ENCODE measurements around the gene GLI3. TPM values are rescaled to one million over a fixed set of nuclear protein-coding genes. Genes with fewer than 3 reads are reported as not detected.

GLI3 gene
- total RNA-seq, 1 experiment from 2014 or later = 45.0 TPM

DNA sequence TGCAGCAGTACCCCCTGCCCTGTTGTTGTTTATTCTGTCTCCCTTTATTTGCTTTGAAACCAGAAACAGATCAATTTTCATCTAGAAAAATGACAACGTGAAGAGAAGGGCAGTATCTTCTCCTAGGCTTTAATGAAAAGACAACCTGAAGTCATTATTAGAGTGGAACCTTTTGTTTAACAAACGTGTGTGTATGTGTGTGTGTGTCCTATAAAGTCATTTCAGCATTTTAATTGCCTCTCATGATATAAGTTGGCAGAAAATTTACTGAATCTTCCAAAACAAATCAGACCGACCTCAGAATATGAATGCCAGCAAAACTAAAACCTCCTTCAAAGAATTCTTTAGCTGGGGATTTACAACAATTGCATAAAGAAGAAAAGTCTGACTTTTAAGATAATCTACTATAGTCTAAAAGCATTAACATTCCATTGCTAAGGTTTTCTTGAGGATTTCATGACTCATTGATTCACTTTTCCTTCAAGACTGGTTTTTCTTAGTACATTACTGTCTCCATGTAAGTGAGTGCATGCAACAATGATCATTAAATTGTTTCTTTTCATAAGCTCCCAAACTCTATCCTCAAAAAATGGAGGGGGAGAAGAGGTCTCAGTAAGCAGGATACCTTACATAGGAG lies 3.2 kb downstream of the GLI3 start:
- peaks cover 0 to 1% (median 0%) of the 10 kb centered on the region in 3 experiments; a peak in 1 of 7 replicates for H3K36me3 Mint-ChIP-seq (ENCODE audit: insufficient read depth in 1 of 3, low read depth in 3 of 3)
- H3K4ac ChIP-seq (ENCODE audit: low read depth, low read length) = no peak overlapping the region
- TF ChIP-seq, protein P1, sequence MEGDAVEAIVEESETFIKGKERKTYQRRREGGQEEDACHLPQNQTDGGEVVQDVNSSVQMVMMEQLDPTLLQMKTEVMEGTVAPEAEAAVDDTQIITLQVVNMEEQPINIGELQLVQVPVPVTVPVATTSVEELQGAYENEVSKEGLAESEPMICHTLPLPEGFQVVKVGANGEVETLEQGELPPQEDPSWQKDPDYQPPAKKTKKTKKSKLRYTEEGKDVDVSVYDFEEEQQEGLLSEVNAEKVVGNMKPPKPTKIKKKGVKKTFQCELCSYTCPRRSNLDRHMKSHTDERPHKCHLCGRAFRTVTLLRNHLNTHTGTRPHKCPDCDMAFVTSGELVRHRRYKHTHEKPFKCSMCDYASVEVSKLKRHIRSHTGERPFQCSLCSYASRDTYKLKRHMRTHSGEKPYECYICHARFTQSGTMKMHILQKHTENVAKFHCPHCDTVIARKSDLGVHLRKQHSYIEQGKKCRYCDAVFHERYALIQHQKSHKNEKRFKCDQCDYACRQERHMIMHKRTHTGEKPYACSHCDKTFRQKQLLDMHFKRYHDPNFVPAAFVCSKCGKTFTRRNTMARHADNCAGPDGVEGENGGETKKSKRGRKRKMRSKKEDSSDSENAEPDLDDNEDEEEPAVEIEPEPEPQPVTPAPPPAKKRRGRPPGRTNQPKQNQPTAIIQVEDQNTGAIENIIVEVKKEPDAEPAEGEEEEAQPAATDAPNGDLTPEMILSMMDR (conservative IDR thresholded peaks at IDR 0.05) = no peak
- H3K4me1 Mint-ChIP-seq = peaks cover 77 to 81% of the 10 kb centered on the region in 2 experiments
- H2BK15ac ChIP-seq (ENCODE audit: low read depth, low read length) = no peak overlapping the region
- no peak overlapping the region for H4K91ac ChIP-seq (ENCODE audit: insufficient read length, low read depth, low read length)
- H3K56ac ChIP-seq (ENCODE audit: insufficient read length, low read depth, low read length) = no peak overlapping the region
- H3K14ac ChIP-seq (ENCODE audit: insufficient read depth, low read length) = no peak overlapping the region
- H3K9ac ChIP-seq (ENCODE audit: extremely low read depth, insufficient read length, low read length) = no peak overlapping the region
- H3K23ac ChIP-seq (ENCODE audit: insufficient read length, low read depth, low read length) = no peak overlapping the region
- H4K20me1 ChIP-seq (ENCODE audit: control insufficient read depth, insufficient read depth, insufficient read length) = no peaks in the 10 kb centered on the region
- no CpG with 5 or more reads among the region's 3 CpGs for WGBS (ENCODE audit: extremely low coverage, insufficient read length, low lambda C conversion rate)
- H3K4me2 ChIP-seq (ENCODE audit: insufficient read depth, insufficient read length, low read length) = no peak overlapping the region
- H2BK20ac ChIP-seq (ENCODE audit: low read depth, low read length, poor library complexity, severe bottlenecking) = no peak overlapping the region
- no peak overlapping the region for H3K27ac Mint-ChIP-seq
- no peak overlapping the region for H4K8ac ChIP-seq (replicated peaks; ENCODE audit: insufficient read length, low read depth, low read length)
- H2AK5ac ChIP-seq (ENCODE audit: insufficient read length, low read length) = no peak overlapping the region
- H2AFZ ChIP-seq (ENCODE audit: low read length) = no peak overlapping the region
- H3K4me3 Mint-ChIP-seq = peak overlapping the region in 1 of 2 experiments; percentile 40; a peak in 1 of 5 replicates
- H3K9me3 Mint-ChIP-seq = peaks cover 0 to 1% of the 10 kb centered on the region in 2 experiments; a peak in 2 of 5 replicates
- DNase-seq = no peak
- no peak overlapping the region for H3K27ac ChIP-seq (ENCODE audit: insufficient read length, low read depth, low read length)
- peaks cover 23% of the 10 kb centered on the region for H3K23me2 ChIP-seq (ENCODE audit: insufficient read length, low read depth, low read length, poor library complexity, severe bottlenecking)
- H3K79me2 ChIP-seq (ENCODE audit: insufficient read depth, low read length) = peaks cover 4% of the 10 kb centered on the region; the same call in 1 of the 2 replicates
- no peak overlapping the region for H3K18ac ChIP-seq (ENCODE audit: insufficient read length, low read depth, low read length)
- no peaks in the 10 kb centered on the region for H3K79me1 ChIP-seq (ENCODE audit: insufficient read depth, low read depth, low read length, poor library complexity, severe bottlenecking)
- H2BK12ac ChIP-seq (ENCODE audit: insufficient read length, low read depth, low read length) = no peak overlapping the region
- H3K27me3 ChIP-seq (ENCODE audit: insufficient read depth, low read length) = no peaks in the 10 kb centered on the region; the same call in 1 of the 2 replicates
- H4K5ac ChIP-seq (ENCODE audit: insufficient read length, low read depth, low read length) = no peak overlapping the region
- H3T11ph ChIP-seq (ENCODE audit: low read length) = no peak overlapping the region
- peaks cover 10% of the 10 kb centered on the region; the same call in 1 of the 2 replicates for H3K4me1 ChIP-seq (ENCODE audit: insufficient read depth, low read length)
- no peak overlapping the region for H2BK5ac ChIP-seq (ENCODE audit: insufficient read length, low read length)
- no peaks in the 10 kb centered on the region for H3K9me3 ChIP-seq (ENCODE audit: control insufficient read depth, low read depth, low read length)
- peaks cover 3% of the 10 kb centered on the region for H3K27me3 Mint-ChIP-seq (ENCODE audit: low read depth)
- no peak overlapping the region for H2BK120ac ChIP-seq (ENCODE audit: low read depth, low read length, poor library complexity, severe bottlenecking)
